GM13977 (cell line): Measurements from ENCODE around the gene FAM171A2.
"Not testable (repeated sequence)": the region's sequence is repeated elsewhere in the genome, so short reads cannot be mapped to it uniquely, and the experiment has no call there.

ENCODE experiments used
- DNase-seq: peaks from one replicate; pipeline ENCODE4 v3.0.0; 2012; ENCODE audit warnings: low spot score
- CTCF ChIP-seq: IDR thresholded peaks from 2 replicates; pipeline ENCODE4 v1.5.1; 2012; ENCODE audit warnings: mild to moderate bottlenecking, control low read depth; ENCODE audit not compliant: insufficient read depth; ENCODE audit errors: extremely low read depth, missing control alignments
- in situ Hi-C: fragments of 300-500 bp; cut with MboI; formaldehyde crosslinking; loops from one replicate; pipeline ENCODE4 v1.12.0; 2022; ENCODE audit warnings: low sequenced_read_pairs, low pct_unique_long_range_greater_than_20kb, mixed read lengths, inconsistent platforms; ENCODE audit not compliant: unreplicated experiment

Gene FAM171A2

GRCh38 chr17:44397479-44398440, 34.1 kb upstream of the FAM171A2 start:
- TF ChIP-seq CTCF = no peak
- in situ Hi-C loops = no loop called here
- DNase-seq = no peak

- DNase-seq = no peak
- no peak for TF ChIP-seq CTCF
- in situ Hi-C loops = no loop called here
Measured at GRCh38 chr17:44396946-44397345, 33.3 kb upstream of the FAM171A2 start.

- no peak for DNase-seq
- in situ Hi-C loops = no loop called here
- no peak for TF ChIP-seq CTCF
Measured at GRCh38 chr17:44394833-44395232, 31.2 kb upstream of the FAM171A2 start.

GRCh38 chr17:44394112-44394511, 30.5 kb upstream of the FAM171A2 start:
- DNase-seq, in situ Hi-C loops: not testable (repeated sequence)

- TF ChIP-seq CTCF = no peak
- in situ Hi-C loops = no loop called here
- DNase-seq = no peak
Measured at GRCh38 chr17:44390250-44390870, 26.7 kb upstream of the FAM171A2 start.

- in situ Hi-C loops = no loop called here
- TF ChIP-seq CTCF = no peak
- DNase-seq = no peak
Measured at GRCh38 chr17:44389723-44390202, 26.1 kb upstream of the FAM171A2 start.

GRCh38 chr17:44389281-44389680, 25.6 kb upstream of the FAM171A2 start, which contains the start of gene ITGA2B:
TSS of gene ITGA2B (minus strand) at chr17:44389649. CDS start at chr17:44389473, 176 bp downstream.
- in situ Hi-C loops = no loop called here
- no peak for DNase-seq
- TF ChIP-seq CTCF = no peak
